Suprapubic skin (tissue), 4 donors: ENCODE data around the gene ANKRD13A.

Experiments
- CTCF ChIP-seq, 2 donors: fragments of 200-600 bp in 1 of 2; fragments of 450-650 bp in 1 of 2; sonication (generic) in 1 of 2; IDR thresholded peaks; one replicate each; pipeline ENCODE4 v1.5.1; 2016 to 2019; ENCODE audit warnings: antibody characterized with exemption in 2 of 2, mild to moderate bottlenecking in 1 of 2, moderate library complexity in 1 of 2
- EP300 ChIP-seq: sonication (generic); formaldehyde crosslinking; IDR thresholded peaks from one replicate; pipeline ENCODE4 v1.6.1; 2017; ENCODE audit warnings: antibody characterized with exemption
- POLR2A ChIP-seq, 2 donors: fragments of 450-650 bp; IDR thresholded peaks; one replicate each; pipeline ENCODE4 v1.6.1; 2017; ENCODE audit warnings: antibody characterized with exemption in 2 of 2, mild to moderate bottlenecking in 2 of 2, moderate library complexity in 2 of 2
- POLR2AphosphoS5 ChIP-seq, 3 donors: sonication (generic); formaldehyde crosslinking; IDR thresholded peaks; one replicate each; pipeline ENCODE4 v1.6.1; 2017; ENCODE audit warnings: antibody characterized with exemption in 3 of 3

- TF ChIP-seq CTCF (IDR thresholded peaks at IDR 0.05) (no peak), POLR2A (IDR thresholded peaks at IDR 0.05) (no peak), POLR2AphosphoS5 (IDR thresholded peaks at IDR 0.05) (no peak), EP300 (no peak)
Measured at GRCh38 chr12:110006115-110006514, 6.9 kb downstream of the ANKRD13A start.
